IMR-90 (cell line): ENCODE results near the gene RTN4IP1.

ENCODE experiments used
- BHLHE40 ChIP-seq: fragments of 150-350 bp; IDR thresholded peaks from 2 replicates; pipeline ENCODE4 v1.6.1; 2016; ENCODE audit warnings: mild to moderate bottlenecking, low read depth, low read length
- CEBPB ChIP-seq: IDR thresholded peaks from 2 replicates; pipeline ENCODE4 v1.6.1; 2012; ENCODE audit warnings: low read depth, low read length, improper control_type of control experiment
- CHD1 ChIP-seq: IDR thresholded peaks from 2 replicates; pipeline ENCODE4 v1.6.1; 2012; ENCODE audit warnings: low read depth, low read length, improper control_type of control experiment
- CTCF ChIP-seq: conservative IDR thresholded peaks from 2 replicates; pipeline ENCODE4 v1.5.1; 2012; ENCODE audit warnings: mild to moderate bottlenecking, low read depth, low read length, improper control_type of control experiment
- ELK1 ChIP-seq: fragments of 150-350 bp; IDR thresholded peaks from 2 replicates; pipeline ENCODE4 v1.6.1; 2016; ENCODE audit warnings: low read depth, mild to moderate bottlenecking, low read length, moderate library complexity, borderline replicate concordance
- FOS ChIP-seq: fragments of 150-350 bp; IDR thresholded peaks from 2 replicates; pipeline ENCODE4 v1.6.1; 2016; ENCODE audit warnings: low read depth, low read length
- MAFK ChIP-seq: IDR thresholded peaks from 2 replicates; pipeline ENCODE4 v1.6.1; 2012; ENCODE audit warnings: low read depth, low read length, improper control_type of control experiment
- MAZ ChIP-seq: IDR thresholded peaks from 2 replicates; pipeline ENCODE4 v1.6.1; 2012; ENCODE audit warnings: low read depth, mild to moderate bottlenecking, low read length, improper control_type of control experiment, moderate library complexity, borderline replicate concordance
- MXI1 ChIP-seq: IDR thresholded peaks from 2 replicates; pipeline ENCODE4 v1.6.1; 2012; ENCODE audit warnings: low read depth, mild to moderate bottlenecking, low read length, moderate library complexity, borderline replicate concordance
- POLR2A ChIP-seq: IDR thresholded peaks from 2 replicates; pipeline ENCODE4 v1.6.1; 2012; ENCODE audit warnings: mild to moderate bottlenecking, low read depth, low read length
- RAD21 ChIP-seq: IDR thresholded peaks from 2 replicates; pipeline ENCODE4 v1.6.1; 2012; ENCODE audit warnings: low read length, improper control_type of control experiment
- RCOR1 ChIP-seq: IDR thresholded peaks from 2 replicates; pipeline ENCODE4 v1.6.1; 2012; ENCODE audit warnings: mild to moderate bottlenecking, low read length, improper control_type of control experiment; ENCODE audit not compliant: insufficient replicate concordance
- SMC3 ChIP-seq: fragments of 150-350 bp; IDR thresholded peaks from 2 replicates; pipeline ENCODE4 v1.6.1; 2016; ENCODE audit warnings: low read depth, mild to moderate bottlenecking, antibody characterized with exemption, low read length, moderate library complexity
- USF2 ChIP-seq: fragments of 150-350 bp; IDR thresholded peaks from 2 replicates; pipeline ENCODE4 v1.6.1; 2017; ENCODE audit warnings: mild to moderate bottlenecking, antibody characterized with exemption, low read length, low read depth

GRCh38 chr6:106537662-106538061 is 91.6 kb downstream of the RTN4IP1 start:
- no peak for TF ChIP-seq POLR2A
- TF ChIP-seq CTCF, result no peak
- no peak for TF ChIP-seq BHLHE40
- no peak for TF ChIP-seq MXI1
- no peak for TF ChIP-seq RCOR1
- TF ChIP-seq SMC3, result no peak
- TF ChIP-seq CEBPB, result no peak
- TF ChIP-seq MAFK, result no peak
- TF ChIP-seq FOS, result no peak
- no peak for TF ChIP-seq USF2
- TF ChIP-seq MAZ, result no peak
- no peak for TF ChIP-seq ELK1
- TF ChIP-seq RAD21, result no peak
- no peak for TF ChIP-seq CHD1
